Esophagus squamous epithelium (tissue), 5 donors: ENCODE data around the gene EVL. TPM values are rescaled to one million over a fixed set of nuclear protein-coding genes. Genes with fewer than 3 reads are reported as not detected.

Experiments used
- DNase-seq: peaks from one replicate; lab custom pipeline; 2025; lab: John Stamatoyannopoulos, UW
- H3K27ac ChIP-seq, 4 donors: fragments of 200-600 bp; sonication (generic); one replicate each; pipeline ENCODE4 v1.5.1; 2016 to 2019; ENCODE audit warnings: mild to moderate bottlenecking in 1 of 4
- H3K27me3 ChIP-seq, 4 donors: fragments of 200-600 bp; sonication (generic); 1 replicate in 3 of 4; 2 replicates in 1 of 4; pipeline versions ENCODE4 v1.5.1 to v1.6.0; 2017 to 2021; ENCODE audit warnings: antibody characterized with exemption in 1 of 4
- H3K36me3 ChIP-seq, 3 donors: fragments of 200-600 bp; sonication (generic); one replicate each; pipeline ENCODE4 v1.5.1; 2016 to 2019
- H3K4me1 ChIP-seq, 3 donors: fragments of 200-600 bp; sonication (generic); one replicate each; pipeline ENCODE4 v1.5.1; 2017 to 2019
- H3K4me3 ChIP-seq, 4 donors: fragments of 200-600 bp; sonication (generic); 1 replicate in 3 of 4; 2 replicates in 1 of 4; pipeline ENCODE4 v1.5.1; 2016 to 2019; ENCODE audit warnings: mild to moderate bottlenecking in 2 of 4, moderate library complexity in 1 of 4
- H3K9me3 ChIP-seq, 3 donors: fragments of 200-600 bp; sonication (generic); one replicate each; pipeline ENCODE4 v1.5.1; 2016 to 2019
- CTCF ChIP-seq, 6 experiments: fragments of 450-650 bp in 4 of 6; fragments of 200-600 bp in 2 of 6; sonication (generic) in 2 of 6; IDR thresholded peaks; one replicate each; pipeline ENCODE4 v1.5.1; 2016 to 2019; ENCODE audit warnings: antibody characterized with exemption in 6 of 6, mild to moderate bottlenecking in 4 of 6, moderate library complexity in 4 of 6
- POLR2A ChIP-seq, 4 donors: fragments of 450-650 bp; IDR thresholded peaks; one replicate each; pipeline ENCODE4 v1.6.1; 2017; ENCODE audit warnings: antibody characterized with exemption in 4 of 4, mild to moderate bottlenecking in 4 of 4, moderate library complexity in 3 of 4
- whole genome bisulfite sequencing, 2 donors: methylation state at CpG; one replicate each; pipeline ENCODE4 v1.1.5; 2018; 5-methylcytosine and 5-hydroxymethylcytosine counted together
- intact Hi-C: fragments of 100-400 bp; cut with DNase I; formaldehyde crosslinking; loops from one replicate; pipeline ENCODE4 v1.15.0; 2022
- total RNA-seq, 4 donors: library from RNA; depleted of rRNA; stranded (reverse); fragments of >200 nt; gene quantifications; one replicate each; pipeline ENCODE4 v1.1.0, GENCODE V29; 2016
- donor health status: DM: yes; HTN: yes; CAD: no.

Gene EVL
- total RNA-seq, 4 donors from 2014 or later: 20.0 to 61.2 (median 25.8) TPM

GRCh38 chr14:100052819-100053218, 12.4 kb upstream of the EVL start:
- no peak for TF ChIP-seq CTCF (IDR thresholded peaks at IDR 0.05)
- TF ChIP-seq POLR2A (IDR thresholded peaks at IDR 0.05): no peak
- no peaks in the 10 kb centered on the region for H3K9me3 ChIP-seq
- H3K27ac ChIP-seq: no peak overlapping the region
- no peak for DNase-seq
- intact Hi-C loops: loop anchor here (10.0 kb wide), 1 partner anchor 52 kb away; no protein-coding TSS in a partner anchor
- H3K27me3 ChIP-seq: no peaks in the 10 kb centered on the region
- H3K36me3 ChIP-seq: no peaks in the 10 kb centered on the region
- H3K4me1 ChIP-seq: peaks cover 3 to 28% (median 5%) of the 10 kb centered on the region in 3 donors
- no peak overlapping the region for H3K4me3 ChIP-seq
- WGBS, 2 donors: 44 to 66% methylated on average over 2 of the region's 2 CpGs

GRCh38 chr14:100054316-100055075, 10.7 kb upstream of the EVL start:
- H3K9me3 ChIP-seq: no peaks in the 10 kb centered on the region
- H3K27ac ChIP-seq: no peak overlapping the region
- 88 to 92% methylated on average over 12 to 13 of the region's 13 CpGs for WGBS, 2 donors
- peaks cover 17 to 37% (median 18%) of the 10 kb centered on the region in 3 donors for H3K4me1 ChIP-seq
- no peak for DNase-seq
- no peak for TF ChIP-seq POLR2A (IDR thresholded peaks at IDR 0.05)
- no peak for TF ChIP-seq CTCF (IDR thresholded peaks at IDR 0.05)
- H3K4me3 ChIP-seq: no peak overlapping the region
- intact Hi-C loops: loop anchor here (10.0 kb wide), 1 partner anchor 50 kb away; no protein-coding TSS in a partner anchor
- H3K36me3 ChIP-seq: no peaks in the 10 kb centered on the region
- no peaks in the 10 kb centered on the region for H3K27me3 ChIP-seq

GRCh38 chr14:100056431-100056830, 8.8 kb upstream of the EVL start:
- TF ChIP-seq CTCF (IDR thresholded peaks at IDR 0.05) (no peak), POLR2A (IDR thresholded peaks at IDR 0.05) (no peak)
- Histone ChIP-seq H3K27me3 (no peaks in the 10 kb centered on the region), H3K4me1 (peaks cover 17 to 53% (median 18%) of the 10 kb centered on the region in 3 donors), H3K4me3 (no peak overlapping the region), H3K36me3 (no peaks in the 10 kb centered on the region), H3K9me3 (no peaks in the 10 kb centered on the region), H3K27ac (peak overlapping the region in 2 of 4 donors; percentile 68 to 79)
- DNase-seq: no peak
- 70 to 82% methylated on average over 2 to 3 of the region's 3 CpGs for WGBS, 2 donors
- intact Hi-C loops: loop anchor here (10.0 kb wide), 1 partner anchor 48 kb away; no protein-coding TSS in a partner anchor

- peak overlapping the region in 3 of 4 donors; percentile 68 to 79 (median 77) for H3K27ac ChIP-seq
- H3K36me3 ChIP-seq: no peaks in the 10 kb centered on the region
- no peaks in the 10 kb centered on the region for H3K9me3 ChIP-seq
- H3K27me3 ChIP-seq: no peaks in the 10 kb centered on the region
- peak; percentile 14 to 60 (median 33) for TF ChIP-seq CTCF (IDR thresholded peaks at IDR 0.05)
- no peak for TF ChIP-seq POLR2A (IDR thresholded peaks at IDR 0.05)
- 31 to 44% methylated on average over 4 of the region's 4 CpGs for WGBS, 2 donors
- H3K4me3 ChIP-seq: no peak overlapping the region
- DNase-seq: no peak
- intact Hi-C loops: loop anchor here (10.0 kb wide), 1 partner anchor 48 kb away; no protein-coding TSS in a partner anchor
- peaks cover 17 to 58% (median 18%) of the 10 kb centered on the region in 3 donors for H3K4me1 ChIP-seq
Observed at GRCh38 chr14:100056964-100057795, 8.0 kb upstream of the EVL start.
